ENCODE results near the gene UACA. TPM values are rescaled to one million over a fixed set of nuclear protein-coding genes. Genes with fewer than 3 reads are reported as not detected.

Gene UACA
- polyA plus RNA-seq, 1 donor (not counting 4 experiments of a cell fraction or from before 2014, with no cell fraction given), result 26.6 TPM

DNA sequence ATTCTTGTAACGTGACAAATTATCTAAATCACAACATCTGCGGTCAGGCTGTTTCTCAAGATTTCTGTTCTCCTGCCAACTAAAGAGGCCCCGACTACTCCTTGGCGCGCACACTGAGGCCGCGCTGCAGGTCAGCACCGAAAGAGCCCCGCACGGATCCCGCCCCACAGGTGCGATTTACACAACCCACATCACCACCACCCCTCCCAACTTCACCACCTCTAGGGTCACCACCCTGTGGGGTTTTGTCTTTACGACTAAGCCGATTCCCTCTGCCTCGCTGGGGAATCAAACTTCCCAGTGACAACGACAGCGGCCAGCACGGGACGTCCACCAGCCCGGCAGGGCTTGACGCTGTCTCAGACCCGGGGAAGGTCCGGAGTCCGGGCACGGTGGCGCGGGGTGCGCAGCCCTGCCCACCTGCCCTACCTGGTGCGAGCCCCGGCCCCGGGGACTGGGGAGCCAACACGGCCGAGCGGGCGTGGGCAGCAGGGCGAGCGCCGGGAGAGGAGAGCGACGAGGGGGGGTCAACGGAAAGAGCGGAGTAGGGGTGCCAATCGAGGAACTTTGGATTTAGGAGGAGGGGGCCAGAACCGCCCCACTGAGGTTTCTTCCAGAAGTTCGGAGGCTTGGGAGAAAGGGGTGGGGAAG lies 764 bp downstream of the UACA start:
- Histone ChIP-seq H3K9me3 (ENCODE audit: control insufficient read depth, low read depth, low read length) (no peaks in the 10 kb centered on the region), H3K9ac (ENCODE audit: control insufficient read depth, extremely low read depth, insufficient read depth, low read length) (peak overlapping the region; percentile 95), H3K4me2 (ENCODE audit: control insufficient read depth, extremely low read depth, insufficient read depth, low read depth, low read length) (peak overlapping the region; percentile 83), H3K36me3 (ENCODE audit: control insufficient read depth in 2 of 2, extremely low read depth in 1 of 2, insufficient read depth in 2 of 2, low read length in 2 of 2) (no peaks in the 10 kb centered on the region), H3K79me2 (ENCODE audit: control insufficient read depth, insufficient read depth, low read length) (peaks cover 32% of the 10 kb centered on the region), H4K20me1 (ENCODE audit: control insufficient read depth, extremely low read depth, insufficient read depth, low read length) (no peaks in the 10 kb centered on the region), H3K4me3 (ENCODE audit: control insufficient read depth in 2 of 3, extremely low read depth in 1 of 3, insufficient read depth in 2 of 3, low read depth in 1 of 3, low read length in 3 of 3) (peak overlapping the region; percentile 81 to 93 (median 81)), H2AFZ (ENCODE audit: control insufficient read depth, low read length) (peak overlapping the region; percentile 93), H3K4me1 (ENCODE audit: control insufficient read depth, extremely low read depth, insufficient read depth, low read length) (peaks cover 15% of the 10 kb centered on the region), H3K9me1 (ENCODE audit: control insufficient read depth, extremely low read depth, insufficient read depth, low read length) (no peaks in the 10 kb centered on the region), H3K27ac (ENCODE audit: control insufficient read depth, insufficient read depth, low read length) (peak overlapping the region; percentile 86), H3K27me3 (ENCODE audit: control insufficient read depth, extremely low read depth, insufficient read depth, low read length) (no peaks in the 10 kb centered on the region)
- FAIRE-seq, result no peak
- TF ChIP-seq CTCF (optimal IDR thresholded peaks at IDR 0.05 in 1 of 3, IDR thresholded peaks at IDR 0.05 in 1 of 3, conservative IDR thresholded peaks at IDR 0.05 in 1 of 3; ENCODE audit: extremely low read depth in 1 of 3, insufficient read depth in 2 of 3, low read length in 3 of 3) (no peak), EZH2 (IDR thresholded peaks at IDR 0.05; ENCODE audit: low read length) (no peak)
- no peak for DNase-seq (ENCODE audit: low read depth, low spot score)
- dilution Hi-C loops (cut with MboI; ENCODE audit: extremely low pct_ligation_motif_present, low sequenced_read_pairs), result no loop called here

GRCh38 chr15:70761931-70762468 lies 1.4 kb downstream of the UACA start:
- peaks cover 15% of the 10 kb centered on the region for H3K4me1 ChIP-seq (ENCODE audit: control insufficient read depth, extremely low read depth, insufficient read depth, low read length)
- peak overlapping the region; percentile 83 for H3K4me2 ChIP-seq (ENCODE audit: control insufficient read depth, extremely low read depth, insufficient read depth, low read depth, low read length)
- H4K20me1 ChIP-seq (ENCODE audit: control insufficient read depth, extremely low read depth, insufficient read depth, low read length), result no peaks in the 10 kb centered on the region
- H3K9me3 ChIP-seq (ENCODE audit: control insufficient read depth, low read depth, low read length), result no peaks in the 10 kb centered on the region
- no peak for DNase-seq (ENCODE audit: low read depth, low spot score)
- no peak for TF ChIP-seq EZH2 (IDR thresholded peaks at IDR 0.05; ENCODE audit: low read length)
- TF ChIP-seq CTCF (optimal IDR thresholded peaks at IDR 0.05 in 1 of 3, IDR thresholded peaks at IDR 0.05 in 1 of 3, conservative IDR thresholded peaks at IDR 0.05 in 1 of 3; ENCODE audit: extremely low read depth in 1 of 3, insufficient read depth in 2 of 3, low read length in 3 of 3), result no peak
- no peaks in the 10 kb centered on the region for H3K27me3 ChIP-seq (ENCODE audit: control insufficient read depth, extremely low read depth, insufficient read depth, low read length)
- FAIRE-seq, result no peak
- H3K79me2 ChIP-seq (ENCODE audit: control insufficient read depth, insufficient read depth, low read length), result peaks cover 32% of the 10 kb centered on the region
- H3K9me1 ChIP-seq (ENCODE audit: control insufficient read depth, extremely low read depth, insufficient read depth, low read length), result no peaks in the 10 kb centered on the region
- peak overlapping the region; percentile 95 for H3K9ac ChIP-seq (ENCODE audit: control insufficient read depth, extremely low read depth, insufficient read depth, low read length)
- H3K27ac ChIP-seq (ENCODE audit: control insufficient read depth, insufficient read depth, low read length), result peak overlapping the region; percentile 86
- dilution Hi-C loops (cut with MboI; ENCODE audit: extremely low pct_ligation_motif_present, low sequenced_read_pairs), result no loop called here
- H2AFZ ChIP-seq (ENCODE audit: control insufficient read depth, low read length), result peak overlapping the region; percentile 93
- no peaks in the 10 kb centered on the region for H3K36me3 ChIP-seq (ENCODE audit: control insufficient read depth in 2 of 2, extremely low read depth in 1 of 2, insufficient read depth in 2 of 2, low read length in 2 of 2)
- peak overlapping the region; percentile 81 to 93 (median 81) for H3K4me3 ChIP-seq (ENCODE audit: control insufficient read depth in 2 of 3, extremely low read depth in 1 of 3, insufficient read depth in 2 of 3, low read depth in 1 of 3, low read length in 3 of 3)
